Activated CD4-positive, alpha-beta T cell treated with anti-CD3 and anti-CD28 coated beads, Interleukin-2, Interleukin-4, amounts not matched to agents 100 ng/mL and 50 ng/mL, durations not matched to agents 16 hours and 8 hours (primary cell): Measurements from ENCODE around the gene NRP1.
A peak's percentile ranks its signal among the peaks of the same experiment; 100 is the strongest.

Source experiments
- DNase-seq: peaks from one replicate; pipeline ENCODE4 v3.0.0-alpha.2; 2020; ENCODE audit warnings: low spot score

NRP1 gene

DNA sequence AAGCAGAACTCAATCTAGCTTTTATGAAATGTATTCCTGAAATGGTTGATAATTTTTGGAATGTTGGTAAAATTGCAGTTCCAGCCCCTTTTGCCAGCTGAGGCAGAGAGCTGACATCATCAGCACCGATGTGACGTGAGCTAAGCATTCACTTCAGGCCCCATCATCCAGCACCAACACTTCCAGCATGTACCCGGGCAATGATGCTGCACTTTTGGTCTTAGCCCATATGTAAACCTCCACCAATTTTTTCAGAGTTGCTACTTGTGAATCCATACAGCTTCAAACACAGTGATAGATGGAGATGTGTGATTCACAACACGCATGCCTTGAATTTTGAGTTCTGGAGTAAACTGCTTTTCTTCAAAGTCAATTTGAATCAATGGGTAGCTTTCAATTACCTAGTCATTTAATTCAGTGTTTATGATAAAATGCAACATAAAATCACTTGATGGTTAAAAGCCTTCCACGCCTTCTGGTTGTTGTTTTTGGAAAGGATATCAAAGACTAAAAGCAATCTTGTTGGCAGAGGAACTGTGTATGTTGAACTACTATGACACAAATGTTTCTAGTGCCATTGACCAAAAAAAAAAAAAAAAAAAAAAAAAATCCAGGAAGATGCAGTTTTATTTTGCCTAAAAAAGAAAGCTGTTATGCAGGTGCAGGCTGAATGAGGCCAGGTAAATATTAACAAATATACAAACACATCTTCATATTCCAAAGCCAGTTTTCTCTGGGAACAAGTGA lies 73.9 kb downstream of the NRP1 start:
- no peak for DNase-seq

DNA sequence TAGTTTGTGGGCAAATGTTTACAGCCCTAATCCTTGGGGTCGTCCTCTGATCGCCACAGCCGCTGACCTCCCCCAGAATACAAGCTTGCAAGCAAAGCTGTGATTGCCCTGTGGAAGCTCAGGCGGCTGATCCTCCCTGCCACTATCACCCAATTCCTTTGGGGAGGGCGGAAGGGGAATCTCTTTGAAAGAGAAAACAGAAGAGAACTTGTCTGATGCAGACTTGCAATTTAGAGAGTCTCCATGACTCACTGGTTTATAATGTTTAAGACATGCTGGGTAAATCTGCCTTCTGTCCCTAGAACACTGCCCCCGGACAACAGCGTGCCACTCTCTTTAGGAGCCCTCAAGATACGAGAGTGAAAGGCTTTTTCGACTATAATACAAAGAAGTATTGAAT lies 75.5 kb downstream of the NRP1 start:
- no peak for DNase-seq

DNA sequence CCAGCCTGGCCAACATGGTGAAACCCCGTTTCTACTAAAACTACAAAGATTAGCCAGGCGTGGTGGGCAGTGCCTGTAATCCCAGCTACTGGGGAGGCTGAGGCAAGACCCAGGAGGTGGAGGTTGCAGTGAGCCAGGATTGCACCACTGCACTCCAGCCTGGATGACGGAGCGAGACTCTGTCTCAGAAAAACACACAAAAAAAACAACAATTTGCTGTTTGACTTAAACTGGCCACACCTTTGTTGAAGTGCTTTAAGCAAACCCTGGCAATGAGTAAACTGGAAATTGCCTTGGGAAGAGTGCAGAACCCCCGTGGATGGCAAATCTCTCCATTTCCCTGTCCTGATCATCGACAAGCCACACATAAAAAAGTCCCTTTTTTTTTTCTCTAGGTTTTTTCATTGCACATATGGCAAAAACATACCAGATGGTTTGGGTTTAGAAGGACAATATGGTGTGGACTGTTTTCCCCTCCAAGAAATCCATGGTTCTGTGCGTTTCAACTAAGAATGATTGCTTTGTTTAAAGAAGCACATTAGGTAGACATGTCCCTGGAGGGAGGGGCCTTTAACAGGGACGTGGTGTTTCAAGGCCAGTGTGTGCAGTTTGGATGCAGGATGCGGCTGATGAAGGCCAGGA lies 76.9 kb downstream of the NRP1 start:
- DNase-seq, result no peak

DNA sequence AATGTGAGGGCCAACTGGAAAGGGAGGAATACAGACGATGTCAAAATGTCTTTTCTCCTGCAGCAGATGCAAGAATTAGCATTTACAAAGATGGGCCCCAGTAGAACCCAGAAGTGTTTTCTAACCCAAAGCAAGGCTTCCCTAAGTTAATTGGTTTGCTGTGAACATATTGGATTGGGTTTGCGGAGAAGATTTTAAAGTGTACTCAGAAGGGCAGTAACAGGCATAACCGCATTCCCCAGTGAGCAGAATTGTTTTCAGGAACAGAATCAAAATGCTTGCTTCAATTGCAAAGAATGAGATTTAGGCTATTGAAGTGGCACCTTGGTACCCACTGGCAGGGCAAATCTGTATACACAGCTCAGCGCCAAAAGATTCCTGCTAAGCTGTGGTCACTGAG lies 78.0 kb downstream of the NRP1 start:
- no peak for DNase-seq

DNA sequence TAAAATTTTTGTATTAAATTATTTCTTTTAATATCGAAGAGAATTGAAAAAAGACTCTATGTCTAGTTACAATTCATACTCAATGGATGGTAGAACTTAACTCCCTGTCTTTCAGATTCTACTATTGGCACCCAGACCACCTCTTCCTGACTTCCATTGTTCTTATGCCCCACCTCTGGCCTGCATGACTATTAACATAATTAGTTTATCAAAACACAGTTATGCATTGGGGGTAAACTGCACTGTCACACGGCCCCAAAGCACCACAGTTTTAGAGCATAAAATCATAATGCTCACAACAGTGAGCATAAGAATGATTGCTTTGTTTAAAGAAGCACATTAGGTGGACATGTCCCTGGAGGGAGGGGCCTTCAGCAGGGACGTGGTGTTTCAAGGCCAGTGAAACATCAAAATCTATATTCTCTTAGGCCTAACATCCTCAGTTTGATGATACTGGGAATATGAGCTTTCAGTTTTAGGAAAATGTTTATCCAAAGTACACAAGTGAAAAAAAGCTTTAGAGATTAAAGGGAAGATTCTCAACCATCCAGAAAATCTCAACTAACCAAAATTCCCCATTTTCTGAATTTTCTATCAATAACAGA lies 79.8 kb downstream of the NRP1 start:
- no peak for DNase-seq

DNA sequence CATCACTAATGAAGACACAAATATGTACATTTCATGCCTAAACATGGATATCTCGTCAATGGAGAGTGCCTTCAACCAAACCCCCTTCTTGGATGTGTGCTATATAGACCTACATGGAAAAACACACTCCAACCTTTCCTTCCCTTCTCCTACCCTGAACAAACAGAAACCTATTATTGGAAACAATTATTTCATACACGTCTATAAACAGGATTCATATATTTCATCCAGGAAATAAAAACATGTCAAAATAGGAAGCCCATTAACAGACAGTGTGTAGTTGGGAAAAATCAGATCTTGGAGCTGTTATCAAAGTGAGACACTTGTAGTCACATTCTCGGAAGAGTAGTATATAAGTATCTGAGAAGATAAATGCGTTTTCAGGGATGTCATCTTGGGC lies 81.1 kb downstream of the NRP1 start:
- no peak for DNase-seq

DNA sequence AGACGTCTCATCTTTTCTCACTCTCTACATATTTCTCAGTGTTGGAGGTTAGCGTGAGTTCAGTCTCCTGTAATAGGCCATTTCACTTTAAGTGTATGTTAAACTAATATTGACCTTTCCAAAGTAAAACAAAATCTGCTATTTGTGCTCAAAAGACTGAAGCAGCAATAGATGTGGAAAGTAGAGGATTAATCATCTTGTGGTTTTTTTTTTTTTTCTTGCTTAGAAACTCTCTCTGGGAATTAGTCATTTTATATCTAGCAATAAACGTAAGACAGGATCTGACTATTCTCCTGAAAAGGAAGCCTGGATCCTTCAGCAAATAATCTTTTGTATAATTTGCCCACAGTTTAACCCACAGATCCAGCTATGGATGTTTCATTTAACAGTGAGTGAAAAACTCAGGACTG lies 81.7 kb downstream of the NRP1 start:
- peak; percentile 43 for DNase-seq

DNA sequence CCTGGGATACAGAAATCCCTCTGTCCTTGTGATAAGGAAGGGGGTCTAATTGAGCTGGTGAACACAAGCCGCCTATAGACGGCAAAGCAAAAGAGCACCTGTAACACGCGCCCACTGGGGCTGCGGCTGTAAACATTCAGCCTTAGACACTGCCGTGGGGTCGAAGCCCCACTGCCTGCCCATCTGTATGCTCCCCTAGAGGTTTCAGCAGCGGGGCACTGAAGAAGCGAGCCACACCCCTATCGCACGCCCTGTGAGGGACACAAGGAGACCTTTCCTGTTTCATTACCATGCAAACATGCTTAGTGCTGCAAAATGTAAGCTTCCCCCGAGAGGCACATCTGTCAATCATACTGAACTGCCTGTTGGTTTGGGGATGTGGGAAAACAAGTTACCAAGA lies 82.1 kb downstream of the NRP1 start:
- no peak for DNase-seq

DNA sequence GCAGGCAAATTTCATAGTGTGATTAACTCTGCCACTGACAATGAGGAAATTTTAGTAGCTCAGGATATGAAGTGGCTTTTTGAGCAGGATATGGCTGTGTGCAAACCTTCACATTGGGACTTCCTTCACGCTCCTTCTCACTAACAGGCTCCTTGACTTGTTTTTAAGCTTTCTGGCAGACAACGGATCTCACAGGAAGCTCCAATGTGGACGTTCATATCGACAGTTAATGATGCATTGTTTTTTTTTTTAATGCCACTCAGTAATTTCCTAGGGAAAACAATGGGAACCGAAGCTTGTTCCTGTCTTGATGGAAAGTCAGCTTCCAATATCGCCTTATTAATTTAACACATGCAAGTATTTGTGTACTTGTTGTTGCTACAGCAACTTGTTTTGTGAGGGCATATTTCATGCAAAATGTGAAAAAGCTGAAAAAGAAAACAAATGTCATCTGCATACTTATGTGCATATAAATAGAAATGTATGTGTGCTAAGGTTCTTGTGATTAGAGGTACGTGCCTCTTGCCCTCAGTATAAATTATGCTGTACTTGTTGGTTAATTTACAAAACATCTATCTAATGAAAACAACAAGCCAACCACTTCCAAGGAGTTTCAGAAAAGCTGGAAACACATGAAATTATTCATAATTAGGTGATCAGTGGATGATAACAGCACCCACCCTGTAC lies 84.7 kb downstream of the NRP1 start:
- DNase-seq, result no peak

DNA sequence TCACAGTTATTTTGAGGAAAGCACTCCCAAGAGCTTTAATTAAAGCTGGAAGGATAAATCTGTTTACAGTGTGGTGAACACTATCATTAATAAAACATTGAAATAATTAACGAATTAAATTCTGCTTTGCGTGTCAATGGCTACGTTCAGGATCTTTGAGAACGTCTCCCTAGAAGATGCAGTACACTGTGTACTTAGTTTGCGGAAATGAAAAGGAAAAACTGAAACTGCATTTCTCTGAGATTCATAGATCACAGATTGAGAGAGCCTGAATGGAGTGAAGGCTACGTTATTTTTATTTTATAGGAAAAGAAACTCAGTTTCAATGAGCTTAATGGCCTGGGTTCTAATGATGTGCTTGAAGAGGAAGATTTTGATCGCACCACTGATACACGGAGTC lies 85.3 kb downstream of the NRP1 start:
- no peak for DNase-seq

DNA sequence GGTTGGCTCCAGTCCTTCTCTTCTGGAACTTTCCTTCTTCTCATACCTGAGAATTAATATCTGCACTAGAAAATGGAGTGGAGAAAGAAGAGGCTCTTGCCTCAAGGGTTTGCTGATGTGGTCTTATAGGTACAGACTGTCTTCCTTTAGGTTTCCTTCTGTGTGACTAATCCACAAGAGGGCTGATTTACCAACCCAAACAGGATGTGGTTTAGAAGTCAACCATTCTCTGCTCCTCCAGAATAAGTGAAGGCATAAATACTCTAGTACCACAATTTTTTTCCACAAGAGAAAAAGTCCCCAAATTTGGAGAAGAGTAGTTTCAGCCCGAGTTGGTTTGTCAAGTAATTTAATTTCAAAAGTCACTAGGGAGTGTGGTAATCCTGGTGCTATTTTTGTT lies 85.8 kb downstream of the NRP1 start:
- peak; percentile 68 for DNase-seq

DNA sequence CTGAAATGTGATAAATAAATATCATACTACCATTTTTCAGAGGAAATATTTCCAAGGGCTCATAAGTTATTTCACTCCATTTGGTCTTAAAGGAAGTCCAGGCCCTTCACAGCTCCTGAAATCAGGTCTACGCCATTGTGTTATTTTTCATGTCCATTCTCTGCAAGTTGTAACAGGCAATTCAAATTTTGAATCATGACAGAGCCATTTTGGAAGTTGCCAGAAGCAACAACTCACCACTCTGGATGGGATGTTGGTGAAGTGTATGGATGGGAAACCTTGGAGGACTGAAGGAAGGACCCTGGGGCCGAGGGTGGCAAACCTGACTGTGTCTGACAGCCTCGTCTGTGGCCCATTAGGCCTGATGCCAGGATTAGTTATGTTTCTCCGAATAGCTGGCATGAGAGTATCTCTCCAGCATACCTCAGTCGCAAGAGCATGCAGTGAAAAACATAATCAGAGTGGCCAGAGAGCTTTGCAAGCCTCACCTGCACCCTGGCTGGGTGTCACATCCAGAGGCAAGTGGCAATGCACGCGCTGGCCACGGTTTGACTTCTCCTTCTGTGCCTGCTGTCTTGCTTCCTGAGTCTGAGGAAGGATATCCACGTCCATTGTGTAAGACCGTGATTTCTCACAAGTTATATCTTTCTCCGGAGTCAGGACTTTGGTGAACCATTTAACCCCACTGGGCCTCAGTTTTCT lies 87.1 kb downstream of the NRP1 start:
- DNase-seq, result no peak

DNA sequence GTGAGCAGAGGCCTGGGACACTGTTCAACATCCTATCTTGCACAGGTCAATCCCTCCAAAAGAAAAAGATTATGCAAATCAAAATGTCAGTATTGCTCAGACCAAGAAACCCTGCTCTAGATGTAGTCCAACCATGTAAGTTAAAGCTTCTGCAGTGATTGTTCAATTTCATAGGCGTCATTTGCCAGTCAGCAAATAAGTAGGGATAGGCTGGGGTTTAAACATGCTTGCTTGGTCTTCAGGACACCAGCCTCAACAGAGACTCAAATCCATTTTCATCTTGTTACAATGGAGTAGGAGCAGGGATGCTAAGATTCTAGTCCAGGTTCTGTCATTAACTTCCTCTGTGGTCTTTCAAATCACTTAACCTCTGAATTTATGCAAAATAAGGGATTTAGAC lies 89.1 kb downstream of the NRP1 start:
- DNase-seq, result no peak

DNA sequence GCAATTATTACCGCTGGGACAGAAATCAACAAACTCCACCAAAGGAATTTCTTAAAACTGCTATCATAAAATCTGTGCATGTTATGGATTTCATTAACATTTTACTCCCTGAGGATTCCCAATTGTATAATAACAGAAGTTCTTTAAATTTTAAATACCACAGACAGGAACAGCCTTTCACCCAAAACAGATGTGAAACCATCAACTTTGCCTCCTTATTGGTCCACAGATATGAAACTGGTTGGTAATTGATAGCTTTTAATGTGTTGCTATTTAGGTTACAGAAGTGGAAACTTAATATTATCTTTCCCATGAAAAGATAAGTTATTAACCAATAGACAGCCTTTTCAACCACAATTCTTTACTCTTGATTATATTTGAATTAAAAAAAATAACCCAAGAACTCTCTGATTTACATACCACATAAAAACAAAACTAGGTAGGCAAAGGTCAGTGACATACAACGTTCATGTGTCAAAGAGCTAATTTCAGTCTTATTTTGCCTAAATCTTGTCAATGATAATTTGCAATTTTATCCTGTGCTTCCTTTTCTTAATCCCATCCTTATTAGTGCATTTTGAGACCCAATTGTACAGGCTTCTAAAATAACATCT lies 90.0 kb downstream of the NRP1 start:
- DNase-seq, result no peak

DNA sequence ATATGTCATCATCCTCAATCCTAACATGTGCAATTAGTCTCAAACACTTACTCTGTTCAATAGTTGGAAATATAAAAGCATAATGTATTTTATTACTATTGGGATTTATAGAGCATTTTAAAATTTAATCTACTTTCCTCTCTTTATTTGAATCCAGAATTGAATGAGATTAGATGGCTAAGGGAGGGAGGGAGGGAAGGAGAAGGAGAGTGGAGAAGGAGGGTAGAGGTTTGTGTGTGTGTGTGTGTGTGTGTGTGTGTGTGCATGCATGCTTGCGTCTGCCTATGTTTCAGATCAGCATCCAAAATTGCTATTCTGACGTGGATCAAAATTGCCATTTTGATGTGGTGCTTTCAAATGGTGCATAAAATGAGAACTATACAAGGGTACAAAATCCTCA lies 90.8 kb downstream of the NRP1 start:
- DNase-seq, result no peak

DNA sequence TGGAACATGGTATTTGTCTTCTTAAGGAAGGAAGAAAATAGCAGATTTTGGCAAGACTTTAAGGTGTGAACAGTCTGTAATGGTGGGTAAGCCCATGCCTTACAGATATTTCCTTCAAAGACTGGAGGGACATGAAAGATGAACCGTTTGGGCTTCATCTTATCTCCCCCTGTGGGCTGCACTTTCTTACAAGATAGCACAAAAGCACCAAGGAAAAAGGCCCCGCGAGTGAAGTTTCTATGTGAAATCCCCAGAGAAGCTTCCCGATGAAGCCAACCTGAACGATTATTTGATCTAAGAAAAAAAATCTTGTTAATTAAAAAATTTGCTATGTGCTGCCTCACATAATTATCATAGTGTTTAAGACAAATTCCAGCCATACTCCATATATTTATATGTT lies 91.5 kb downstream of the NRP1 start:
- no peak for DNase-seq

DNA sequence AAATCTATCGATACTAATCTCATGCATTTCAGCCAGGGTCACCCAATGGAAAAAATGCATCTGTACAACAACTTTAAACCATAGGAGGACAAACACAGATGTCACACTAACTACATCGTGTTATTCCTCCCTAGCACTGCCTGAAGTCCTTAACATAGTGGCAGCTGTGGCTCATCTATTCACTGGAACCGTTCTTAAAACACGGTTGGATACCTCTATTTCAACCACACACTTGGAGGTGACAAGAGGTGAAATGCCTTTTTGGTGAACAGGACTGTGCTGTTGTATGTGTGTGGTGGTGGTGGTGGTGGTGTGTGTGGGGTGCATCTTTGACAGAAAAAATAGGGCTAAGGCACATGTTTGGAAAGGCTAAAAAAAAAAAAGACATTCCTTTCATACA lies 93.1 kb downstream of the NRP1 start:
- no peak for DNase-seq

DNA sequence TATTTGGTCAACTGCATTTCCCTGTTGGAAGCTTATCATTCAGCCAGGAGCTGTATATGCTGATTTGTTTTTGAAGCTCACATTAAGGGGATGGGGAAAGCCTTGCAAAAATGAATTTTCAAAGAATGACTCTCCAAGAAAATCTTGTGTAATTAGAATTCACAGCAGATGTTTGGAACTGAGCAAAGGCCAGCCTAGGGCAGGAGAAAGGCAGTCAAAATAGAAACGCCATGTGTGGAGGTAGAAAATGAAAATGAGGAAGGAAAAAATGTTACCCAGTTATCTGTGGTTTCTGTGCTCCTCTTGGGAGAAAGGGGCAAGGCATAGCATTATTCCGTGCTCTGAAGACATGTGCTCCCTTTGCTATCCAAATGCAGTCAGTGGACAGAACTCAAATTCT lies 93.5 kb downstream of the NRP1 start:
- DNase-seq, result no peak

DNA sequence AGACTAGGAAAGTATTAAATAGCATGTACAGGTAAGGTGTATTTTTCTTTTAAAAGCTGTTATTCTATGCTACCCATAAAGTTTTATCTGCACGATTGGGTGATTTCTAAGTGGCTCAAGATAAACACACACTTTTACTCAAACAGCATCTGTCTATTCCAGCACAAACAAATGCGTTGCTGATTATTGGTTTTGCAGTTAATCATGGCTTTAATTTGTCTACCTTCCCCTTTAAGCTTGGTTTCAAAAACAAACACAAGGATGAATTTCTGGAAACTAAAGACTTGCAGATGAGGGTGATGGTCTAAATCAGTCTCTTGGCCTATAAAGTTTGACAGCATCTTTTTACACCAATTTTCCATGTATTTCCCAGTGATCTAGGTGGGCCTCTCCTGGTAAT lies 94.2 kb downstream of the NRP1 start:
- no peak for DNase-seq

DNA sequence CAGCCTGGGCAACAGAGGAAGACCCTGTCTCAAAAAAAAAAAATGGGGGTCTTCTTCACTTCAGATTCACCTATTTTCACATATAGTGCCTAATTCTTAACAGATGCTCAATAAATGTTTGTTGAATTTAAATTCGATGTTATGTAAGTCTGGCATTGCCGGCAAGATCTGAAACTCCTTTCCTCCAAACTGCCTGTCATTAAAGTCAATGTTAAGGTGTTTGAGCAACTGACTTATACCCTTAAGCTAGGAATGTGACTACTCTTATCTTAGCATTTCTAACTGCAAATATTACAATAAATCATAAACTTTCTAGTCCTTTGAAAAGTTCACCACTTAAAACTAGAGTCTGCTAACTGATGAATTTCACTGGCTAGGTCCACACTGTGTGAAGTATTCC lies 95.2 kb downstream of the NRP1 start:
- DNase-seq, result no peak

DNA sequence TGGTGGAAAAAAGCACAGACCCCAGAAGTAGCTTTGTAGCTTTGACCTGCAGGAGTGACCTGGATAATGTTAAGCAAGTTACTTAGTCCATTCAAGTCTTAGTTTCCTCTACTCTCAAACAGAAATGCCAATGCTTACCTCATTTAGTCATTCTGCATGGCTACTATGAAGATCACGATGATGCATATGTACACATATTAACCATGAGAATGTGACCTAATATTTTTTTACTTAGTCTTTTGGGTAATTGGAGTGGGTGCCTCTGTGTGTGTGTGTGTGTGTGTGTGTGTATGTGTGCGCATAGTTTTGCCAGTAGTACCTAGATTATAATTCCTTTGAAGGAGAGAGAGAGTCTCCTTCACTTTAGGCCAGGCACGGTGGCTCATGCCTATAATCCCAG lies 95.8 kb downstream of the NRP1 start:
- no peak for DNase-seq
